ENCODE data around the gene ZNRD2. TPM values are rescaled to one million over a fixed set of nuclear protein-coding genes. Genes with fewer than 3 reads are reported as not detected.
A peak's percentile ranks its signal among the peaks of the same experiment; 100 is the strongest.

ZNRD2 gene
- total RNA-seq, 5 donors from 2014 or later (not counting 1 experiment from before 2014, with no cell fraction given): 32.5 to 36.9 (median 34.5) TPM

DNA sequence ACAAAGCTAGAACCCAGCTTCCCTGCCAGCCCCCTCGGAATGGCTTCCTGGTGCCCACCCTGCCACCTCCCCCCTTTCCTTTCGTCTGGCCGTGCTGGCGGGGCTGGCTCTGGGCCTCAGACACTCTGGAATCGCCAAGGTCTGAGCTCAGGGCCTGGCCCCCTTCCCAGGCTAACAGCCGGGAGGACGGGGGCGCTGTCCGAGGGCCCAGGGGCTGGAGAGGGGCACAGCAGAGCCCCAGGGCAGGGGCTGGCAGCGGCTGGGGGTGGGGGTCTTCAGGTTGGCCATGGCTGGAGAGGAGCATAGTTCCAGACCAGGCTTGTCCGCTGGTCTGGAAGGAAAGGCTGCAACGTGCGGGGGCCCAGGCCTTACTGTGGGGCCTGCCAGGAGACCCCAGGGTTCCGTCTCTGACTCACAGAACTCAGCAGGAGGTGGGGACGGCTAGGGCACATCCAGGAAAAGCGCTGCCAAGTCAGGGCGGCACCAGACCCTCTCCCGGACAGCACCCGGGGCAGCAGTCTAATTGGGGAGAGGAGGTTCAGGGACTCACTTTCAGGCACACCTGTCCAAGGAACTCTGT lies 11.3 kb upstream of the ZNRD2 start:
- WGBS (ENCODE audit: insufficient coverage): 85% methylated on average over 7 of the region's 19 CpGs
- no peaks in the 10 kb centered on the region for H3K27me3 Mint-ChIP-seq
- ChIA-PET CTCF (interaction anchor here (0.5 to 1.0 kb wide), 2 partner anchors 11 to 28 kb away, joined by 3 to 7 read pairs; partner anchors contain the start of gene ZNRD2 (in 1 of the 2)), POLR2A (no interaction called here)
- no peaks in the 10 kb centered on the region for H3K27me3 ChIP-seq (replicated peaks in 1 of 2; ENCODE audit: control insufficient read depth in 2 of 2, extremely low read depth in 1 of 2, insufficient read depth in 2 of 2, low read length in 1 of 2)
- H3K4me1 ChIP-seq (ENCODE audit: control insufficient read depth in 1 of 2, extremely low read depth in 1 of 2, insufficient read depth in 2 of 2, low read length in 2 of 2): peaks cover 19 to 72% of the 10 kb centered on the region in 2 experiments
- no peaks in the 10 kb centered on the region for H3K9me3 Mint-ChIP-seq
- DNase-seq (no peak), ATAC-seq (replicated peaks in 1 of 4) (no peak)
- peak overlapping the region; percentile 62 to 91 (median 64) for H3K4me3 Mint-ChIP-seq
- H3K36me3 Mint-ChIP-seq: no peaks in the 10 kb centered on the region
- H3K27ac Mint-ChIP-seq: peak overlapping the region; percentile 83 to 86
- H3K9me3 ChIP-seq: no peaks in the 10 kb centered on the region
- peaks cover 60 to 67% (median 65%) of the 10 kb centered on the region in 3 donors for H3K4me1 Mint-ChIP-seq
- H3K36me3 ChIP-seq (ENCODE audit: control insufficient read depth in 2 of 2, extremely low read depth in 1 of 2, insufficient read depth in 1 of 2, low read length in 1 of 2): no peaks in the 10 kb centered on the region
- H3K27ac ChIP-seq (ENCODE audit: low read length): peak overlapping the region; percentile 89
- peak overlapping the region; percentile 55 to 58 for H3K4me3 ChIP-seq (ENCODE audit: control insufficient read depth in 1 of 2, extremely low read depth in 1 of 2, low read length in 1 of 2)

DNA sequence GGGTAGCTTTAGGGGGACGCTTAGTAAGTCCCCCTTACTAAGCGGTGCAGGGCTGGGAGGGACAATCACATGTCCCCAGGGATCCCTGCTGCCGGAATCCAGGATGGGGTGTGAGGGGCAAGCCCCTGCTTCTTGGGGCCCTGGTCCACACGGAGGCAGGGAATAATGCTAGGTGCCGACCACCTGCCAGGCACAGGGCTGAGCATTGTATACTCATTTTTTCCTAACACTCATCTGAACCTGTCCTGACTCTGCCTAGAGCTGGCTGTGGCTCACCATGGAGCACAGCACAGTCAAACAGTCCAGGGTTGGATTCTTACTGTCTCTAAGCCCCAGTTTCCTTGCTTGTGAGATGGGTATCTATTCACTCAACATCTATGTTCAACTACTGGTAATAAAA lies 10.7 kb upstream of the ZNRD2 start:
- H3K27me3 Mint-ChIP-seq: no peaks in the 10 kb centered on the region
- 83% methylated on average over 2 of the region's 5 CpGs for WGBS (ENCODE audit: insufficient coverage)
- H3K4me1 ChIP-seq (ENCODE audit: control insufficient read depth in 1 of 2, extremely low read depth in 1 of 2, insufficient read depth in 2 of 2, low read length in 2 of 2): peaks cover 14 to 71% of the 10 kb centered on the region in 2 experiments

DNA sequence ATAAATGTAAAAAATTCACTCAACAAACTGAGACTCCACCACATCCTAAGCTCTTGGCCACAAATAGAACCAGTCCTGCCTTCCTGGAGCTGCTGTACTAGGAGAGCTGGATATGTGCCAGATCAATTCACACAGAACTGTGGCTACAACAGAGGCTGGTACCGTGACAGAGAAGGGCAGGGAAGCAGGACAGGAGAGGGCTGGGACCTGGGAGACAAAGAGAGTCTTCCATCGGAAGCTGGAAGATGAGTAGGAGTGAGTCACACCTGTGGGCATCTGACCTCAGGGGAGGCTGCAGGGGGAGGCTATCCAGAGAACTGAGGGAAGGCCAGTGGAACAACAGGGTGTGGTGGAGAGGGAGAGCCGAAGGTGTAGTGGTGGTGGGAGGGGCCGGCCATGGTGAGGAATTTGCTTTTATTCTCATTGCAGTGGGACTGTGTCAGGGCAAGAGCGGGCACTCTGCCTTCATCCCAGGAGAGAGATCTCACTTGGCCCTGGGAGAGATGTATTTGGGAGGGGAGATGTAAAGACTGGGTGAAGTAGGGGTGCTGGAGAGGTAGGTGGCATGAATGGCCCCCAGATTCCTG lies 10.2 kb upstream of the ZNRD2 start:
- Histone ChIP-seq H3K4me3 (ENCODE audit: control insufficient read depth in 1 of 2, extremely low read depth in 1 of 2, low read length in 1 of 2) (no peak overlapping the region), H3K27me3 (replicated peaks in 1 of 2; ENCODE audit: control insufficient read depth in 2 of 2, extremely low read depth in 1 of 2, insufficient read depth in 2 of 2, low read length in 1 of 2) (no peaks in the 10 kb centered on the region), H3K27ac (ENCODE audit: low read length) (no peak overlapping the region), H3K9me3 (no peaks in the 10 kb centered on the region), H3K36me3 (ENCODE audit: control insufficient read depth in 2 of 2, extremely low read depth in 1 of 2, insufficient read depth in 1 of 2, low read length in 1 of 2) (no peaks in the 10 kb centered on the region), H3K4me1 (ENCODE audit: control insufficient read depth in 1 of 2, extremely low read depth in 1 of 2, insufficient read depth in 2 of 2, low read length in 2 of 2) (peaks cover 15 to 71% of the 10 kb centered on the region in 2 experiments)
- no peaks in the 10 kb centered on the region for H3K9me3 Mint-ChIP-seq
- H3K27ac Mint-ChIP-seq: peak overlapping the region; percentile 81 to 86
- ChIA-PET CTCF (interaction anchor here in 1 of 2 donors (1.0 kb wide), 1 partner anchor 10 kb away, joined by 3 read pairs; the partner anchor contains the start of gene ZNRD2), POLR2A (no interaction called here)
- peak overlapping the region in 2 of 3 donors; percentile 39 to 91 for H3K4me3 Mint-ChIP-seq
- ATAC-seq (replicated peaks in 1 of 4): no peak
- WGBS (ENCODE audit: insufficient coverage): 81% methylated on average over 5 of the region's 5 CpGs
- peaks cover 56 to 61% (median 59%) of the 10 kb centered on the region in 3 donors for H3K4me1 Mint-ChIP-seq
- no peak for DNase-seq
- H3K36me3 Mint-ChIP-seq: no peaks in the 10 kb centered on the region
- no peaks in the 10 kb centered on the region for H3K27me3 Mint-ChIP-seq

More for the DNA sequence above, 10.7 kb upstream of the ZNRD2 start:
- ATAC-seq (replicated peaks in 1 of 4): no peak
- H3K27ac Mint-ChIP-seq: peak overlapping the region; percentile 76 to 86
- Histone ChIP-seq H3K9me3 (no peaks in the 10 kb centered on the region), H3K27ac (ENCODE audit: low read length) (peak overlapping the region; percentile 89), H3K27me3 (replicated peaks in 1 of 2; ENCODE audit: control insufficient read depth in 2 of 2, extremely low read depth in 1 of 2, insufficient read depth in 2 of 2, low read length in 1 of 2) (no peaks in the 10 kb centered on the region), H3K36me3 (ENCODE audit: control insufficient read depth in 2 of 2, extremely low read depth in 1 of 2, insufficient read depth in 1 of 2, low read length in 1 of 2) (no peaks in the 10 kb centered on the region), H3K4me3 (ENCODE audit: control insufficient read depth in 1 of 2, extremely low read depth in 1 of 2, low read length in 1 of 2) (no peak overlapping the region)
- CTCF ChIA-PET: interaction anchor here (0.5 to 1.0 kb wide), 2 partner anchors 11 to 27 kb away, joined by 3 to 7 read pairs; partner anchors contain the start of gene ZNRD2 (in 1 of the 2)
- H3K9me3 Mint-ChIP-seq: no peaks in the 10 kb centered on the region
- H3K4me3 Mint-ChIP-seq: peak overlapping the region; percentile 56 to 91 (median 64)
- POLR2A ChIA-PET: no interaction called here
- no peak for DNase-seq
- peaks cover 56 to 63% (median 61%) of the 10 kb centered on the region in 3 donors for H3K4me1 Mint-ChIP-seq
- no peaks in the 10 kb centered on the region for H3K36me3 Mint-ChIP-seq

DNA sequence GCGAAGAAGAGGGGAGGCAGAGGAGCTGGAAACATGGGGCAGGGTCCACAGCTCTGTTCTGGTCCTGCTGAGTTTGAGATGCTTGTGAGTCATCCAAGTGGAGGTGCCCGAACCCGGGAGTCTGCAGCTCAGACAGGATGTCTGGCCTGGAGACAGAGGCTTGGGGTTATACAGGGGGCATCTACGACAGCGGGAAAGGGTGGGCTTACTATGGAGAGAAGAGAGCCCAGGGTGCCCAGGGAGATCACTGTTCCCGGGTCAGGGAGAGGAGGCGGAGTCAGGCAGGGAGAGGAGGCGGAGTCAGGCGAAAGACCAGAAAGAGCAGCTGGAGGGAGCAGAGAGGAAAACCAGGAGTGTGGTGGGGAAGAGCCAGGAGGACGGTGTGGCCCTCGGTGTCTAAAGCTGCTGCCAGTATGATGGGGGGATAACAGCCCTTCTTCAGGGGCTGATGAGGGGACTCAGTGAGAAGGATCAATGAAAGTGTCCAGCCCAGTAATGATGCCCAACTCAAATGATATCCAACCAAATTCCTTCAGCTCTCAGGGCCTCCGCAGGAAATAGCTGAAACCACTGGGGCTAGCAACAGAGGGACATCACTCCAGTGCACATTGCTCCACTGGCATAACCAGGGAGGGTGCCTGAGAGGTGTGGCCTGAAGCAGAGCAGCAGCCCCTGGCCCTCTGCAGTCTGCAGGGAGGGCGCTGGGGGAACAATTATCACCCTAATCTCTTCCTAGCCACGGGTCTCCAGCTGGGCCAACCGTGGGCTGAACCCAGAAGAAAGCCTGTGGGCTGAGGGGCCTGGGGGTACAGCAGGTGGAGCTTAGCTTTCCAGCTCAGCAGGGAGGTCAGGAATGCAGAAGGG lies 9.5 kb upstream of the ZNRD2 start:
- H3K36me3 Mint-ChIP-seq: no peaks in the 10 kb centered on the region
- Histone ChIP-seq H3K27me3 (replicated peaks in 1 of 2; ENCODE audit: control insufficient read depth in 2 of 2, extremely low read depth in 1 of 2, insufficient read depth in 2 of 2, low read length in 1 of 2) (no peaks in the 10 kb centered on the region), H3K4me1 (ENCODE audit: control insufficient read depth in 1 of 2, extremely low read depth in 1 of 2, insufficient read depth in 2 of 2, low read length in 2 of 2) (peaks cover 18 to 71% of the 10 kb centered on the region in 2 experiments), H3K9me3 (no peaks in the 10 kb centered on the region), H3K4me3 (ENCODE audit: control insufficient read depth in 1 of 2, extremely low read depth in 1 of 2, low read length in 1 of 2) (no peak overlapping the region), H3K36me3 (ENCODE audit: control insufficient read depth in 2 of 2, extremely low read depth in 1 of 2, insufficient read depth in 1 of 2, low read length in 1 of 2) (no peaks in the 10 kb centered on the region), H3K27ac (ENCODE audit: low read length) (no peak overlapping the region)
- no peaks in the 10 kb centered on the region for H3K9me3 Mint-ChIP-seq
- ATAC-seq (replicated peaks in 1 of 4) (no peak), DNase-seq (no peak)
- ChIA-PET POLR2A (interaction anchor here in 1 of 2 donors (0.6 kb wide), 1 partner anchor 12 kb away, joined by 3 read pairs; the partner anchor contains the start of gene FAM89B), CTCF (no interaction called here)
- H3K27me3 Mint-ChIP-seq: no peaks in the 10 kb centered on the region
- H3K4me1 Mint-ChIP-seq: peaks cover 56 to 61% (median 59%) of the 10 kb centered on the region in 3 donors
- peak overlapping the region; percentile 81 to 86 for H3K27ac Mint-ChIP-seq
- 68% methylated on average over 12 of the region's 15 CpGs for WGBS (ENCODE audit: insufficient coverage)
- H3K4me3 Mint-ChIP-seq: peak overlapping the region in 2 of 3 donors; percentile 8 to 39

DNA sequence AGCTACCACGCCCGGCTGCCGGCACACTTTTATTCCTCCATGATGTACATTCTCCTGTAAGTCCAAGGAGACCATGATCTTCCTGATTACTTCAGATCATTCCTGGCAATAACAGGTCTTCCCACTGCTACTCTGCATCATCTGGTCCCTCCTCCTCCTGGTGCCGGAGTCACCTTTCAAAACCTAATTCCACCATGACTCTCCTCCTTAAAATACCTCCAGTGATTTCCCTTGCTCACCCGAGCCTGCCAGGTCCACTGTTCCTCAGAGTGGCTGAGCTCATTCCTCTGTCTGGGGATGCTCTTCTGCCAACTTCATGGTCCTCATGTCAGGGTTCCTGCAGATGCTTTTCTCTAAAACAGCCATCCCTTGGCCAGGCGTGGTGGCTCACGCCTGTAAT lies 8.3 kb upstream of the ZNRD2 start:
- Mint-ChIP-seq H3K4me3 (peak overlapping the region in 1 of 3 donors; percentile 20), H3K27me3 (no peaks in the 10 kb centered on the region), H3K27ac (peak overlapping the region; percentile 36 to 76), H3K4me1 (peaks cover 56 to 62% (median 59%) of the 10 kb centered on the region in 3 donors), H3K36me3 (no peaks in the 10 kb centered on the region), H3K9me3 (no peaks in the 10 kb centered on the region)
- peaks cover 23 to 71% of the 10 kb centered on the region in 2 experiments for H3K4me1 ChIP-seq (ENCODE audit: control insufficient read depth in 1 of 2, extremely low read depth in 1 of 2, insufficient read depth in 2 of 2, low read length in 2 of 2)
- peaks cover 0 to 4% of the 10 kb centered on the region in 2 donors for H3K36me3 ChIP-seq (ENCODE audit: control insufficient read depth in 2 of 2, extremely low read depth in 1 of 2, insufficient read depth in 1 of 2, low read length in 1 of 2)
- CTCF ChIA-PET: interaction anchor here (0.6 to 0.7 kb wide), 2 partner anchors 18 to 20 kb away, joined by 4 to 6 read pairs; no protein-coding TSS in a partner anchor
- 85% methylated on average over 5 of the region's 7 CpGs for WGBS (ENCODE audit: insufficient coverage)
- H3K27me3 ChIP-seq (replicated peaks in 1 of 2; ENCODE audit: control insufficient read depth in 2 of 2, extremely low read depth in 1 of 2, insufficient read depth in 2 of 2, low read length in 1 of 2): no peaks in the 10 kb centered on the region
- no peak for DNase-seq
- H3K4me3 ChIP-seq (ENCODE audit: control insufficient read depth in 1 of 2, extremely low read depth in 1 of 2, low read length in 1 of 2): no peak overlapping the region
- no peak overlapping the region for H3K27ac ChIP-seq (ENCODE audit: low read length)
- POLR2A ChIA-PET: interaction anchor here in 1 of 2 donors (0.7 kb wide), 1 partner anchor 364 kb away, joined by 6 read pairs; no protein-coding TSS in a partner anchor
- ATAC-seq (replicated peaks in 1 of 4): no peak
- H3K9me3 ChIP-seq: no peaks in the 10 kb centered on the region

DNA sequence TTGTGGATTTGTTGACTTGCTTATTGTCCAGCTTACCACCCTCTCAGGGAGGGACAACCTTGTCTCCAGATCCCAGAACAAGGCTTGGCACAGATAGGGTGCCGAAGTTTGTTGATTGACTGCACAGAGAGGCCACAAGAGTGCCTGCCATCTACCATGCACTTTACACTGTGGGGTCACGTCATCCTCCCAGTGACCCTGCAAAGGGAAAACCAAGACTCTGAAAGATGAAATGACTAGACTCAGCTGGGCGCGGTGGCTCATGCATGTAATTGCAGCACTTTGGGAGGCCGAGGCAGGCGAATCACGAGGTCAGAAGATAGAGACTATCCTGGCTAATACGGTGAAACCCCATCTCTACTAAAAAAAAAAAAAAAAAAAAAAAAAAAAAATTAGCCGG lies 7.5 kb upstream of the ZNRD2 start:
- POLR2A ChIA-PET: interaction anchor here in 1 of 2 donors (0.6 kb wide), 2 partner anchors 161 to 627 kb away, joined by 3 to 11 read pairs; no protein-coding TSS in a partner anchor
- H3K4me3 ChIP-seq (ENCODE audit: control insufficient read depth in 1 of 2, extremely low read depth in 1 of 2, low read length in 1 of 2): no peak overlapping the region
- Mint-ChIP-seq H3K27me3 (no peaks in the 10 kb centered on the region), H3K27ac (peak overlapping the region in 1 of 2 donors; percentile 57), H3K4me1 (peaks cover 58 to 64% (median 60%) of the 10 kb centered on the region in 3 donors), H3K9me3 (no peaks in the 10 kb centered on the region), H3K4me3 (no peak overlapping the region), H3K36me3 (no peaks in the 10 kb centered on the region)
- no peak for ATAC-seq (replicated peaks in 1 of 4)
- CTCF ChIA-PET: no interaction called here
- H3K36me3 ChIP-seq (ENCODE audit: control insufficient read depth in 2 of 2, extremely low read depth in 1 of 2, insufficient read depth in 1 of 2, low read length in 1 of 2): peaks cover 0 to 6% of the 10 kb centered on the region in 2 donors
- no peaks in the 10 kb centered on the region for H3K9me3 ChIP-seq
- no peak for DNase-seq
- no peak overlapping the region for H3K27ac ChIP-seq (ENCODE audit: low read length)
- H3K4me1 ChIP-seq (ENCODE audit: control insufficient read depth in 1 of 2, extremely low read depth in 1 of 2, insufficient read depth in 2 of 2, low read length in 2 of 2): peaks cover 23 to 73% of the 10 kb centered on the region in 2 experiments
- WGBS (ENCODE audit: insufficient coverage): 92% methylated on average over 2 of the region's 9 CpGs
- no peaks in the 10 kb centered on the region for H3K27me3 ChIP-seq (replicated peaks in 1 of 2; ENCODE audit: control insufficient read depth in 2 of 2, extremely low read depth in 1 of 2, insufficient read depth in 2 of 2, low read length in 1 of 2)

Data from T-cell (primary cell).